ENCODE measurements around the gene DHRS12. TPM values are rescaled to one million over a fixed set of nuclear protein-coding genes. Genes with fewer than 3 reads are reported as not detected.
A peak's percentile ranks its signal among the peaks of the same experiment; 100 is the strongest.

DHRS12 gene
- total RNA-seq, 1 experiment from 2014 or later = 8.8 TPM

GRCh38 chr13:51782026-51782710, 21.8 kb downstream of the DHRS12 start:
- no peak overlapping the region for H2AK5ac ChIP-seq (ENCODE audit: insufficient read length, low read length)
- H3K36me3 Mint-ChIP-seq (ENCODE audit: insufficient read depth in 1 of 3, low read depth in 3 of 3) = peaks cover 0 to 6% (median 2%) of the 10 kb centered on the region in 3 experiments; a peak in 3 of 7 replicates
- H2AFZ ChIP-seq (ENCODE audit: low read length) = no peak overlapping the region
- no peak overlapping the region for H3K27ac ChIP-seq (ENCODE audit: insufficient read length, low read depth, low read length)
- TF ChIP-seq CTCF (conservative IDR thresholded peaks at IDR 0.05) = no peak
- H3K18ac ChIP-seq (ENCODE audit: insufficient read length, low read depth, low read length) = no peak overlapping the region
- H3K9me3 Mint-ChIP-seq = no peaks in the 10 kb centered on the region
- no peaks in the 10 kb centered on the region for H3K9me3 ChIP-seq (ENCODE audit: control insufficient read depth, low read depth, low read length)
- H3K79me1 ChIP-seq (ENCODE audit: insufficient read depth, low read depth, low read length, poor library complexity, severe bottlenecking) = no peaks in the 10 kb centered on the region
- no CpG with 5 or more reads among the region's 15 CpGs for WGBS (ENCODE audit: extremely low coverage, insufficient read length, low lambda C conversion rate)
- no peak overlapping the region for H3K4ac ChIP-seq (ENCODE audit: low read depth, low read length)
- H3K27ac Mint-ChIP-seq = peak overlapping the region in 1 of 3 experiments; percentile 61; a peak in 2 of 7 replicates
- no peak overlapping the region for H3T11ph ChIP-seq (ENCODE audit: low read length)
- H3K14ac ChIP-seq (ENCODE audit: insufficient read depth, low read length) = no peak overlapping the region
- no peak overlapping the region for H4K5ac ChIP-seq (ENCODE audit: insufficient read length, low read depth, low read length)
- H3K56ac ChIP-seq (ENCODE audit: insufficient read length, low read depth, low read length) = no peak overlapping the region
- H2BK15ac ChIP-seq (ENCODE audit: low read depth, low read length) = no peak overlapping the region
- no peaks in the 10 kb centered on the region for H4K20me1 ChIP-seq (ENCODE audit: control insufficient read depth, insufficient read depth, insufficient read length)
- DNase-seq = no peak
- H2BK5ac ChIP-seq (ENCODE audit: insufficient read length, low read length) = no peak overlapping the region
- no peak overlapping the region for H4K91ac ChIP-seq (ENCODE audit: insufficient read length, low read depth, low read length)
- H3K4me2 ChIP-seq (ENCODE audit: insufficient read depth, insufficient read length, low read length) = no peak overlapping the region
- no peak overlapping the region for H2BK20ac ChIP-seq (ENCODE audit: low read depth, low read length, poor library complexity, severe bottlenecking)
- H3K4me1 ChIP-seq (ENCODE audit: insufficient read depth, low read length) = no peaks in the 10 kb centered on the region
- no peak overlapping the region for H2BK120ac ChIP-seq (ENCODE audit: low read depth, low read length, poor library complexity, severe bottlenecking)
- no peaks in the 10 kb centered on the region for H3K23me2 ChIP-seq (ENCODE audit: insufficient read length, low read depth, low read length, poor library complexity, severe bottlenecking)
- no peak overlapping the region for H3K9ac ChIP-seq (ENCODE audit: extremely low read depth, insufficient read length, low read length)
- H4K8ac ChIP-seq (replicated peaks; ENCODE audit: insufficient read length, low read depth, low read length) = no peak overlapping the region
- no peaks in the 10 kb centered on the region for H3K79me2 ChIP-seq (ENCODE audit: insufficient read depth, low read length)
- peaks cover 15 to 24% of the 10 kb centered on the region in 2 experiments for H3K4me1 Mint-ChIP-seq
- H3K23ac ChIP-seq (ENCODE audit: insufficient read length, low read depth, low read length) = no peak overlapping the region
- H3K27me3 ChIP-seq (ENCODE audit: insufficient read depth, low read length) = no peaks in the 10 kb centered on the region
- H3K27me3 Mint-ChIP-seq (ENCODE audit: low read depth) = no peaks in the 10 kb centered on the region
- H2BK12ac ChIP-seq (ENCODE audit: insufficient read length, low read depth, low read length) = no peak overlapping the region
- no peak overlapping the region for H3K4me3 Mint-ChIP-seq
